Endometrial microvascular endothelial cells (primary cell): ENCODE measurements around the gene ZBTB45. TPM values are rescaled to one million over a fixed set of nuclear protein-coding genes. Genes with fewer than 3 reads are reported as not detected.
"Not testable (repeated sequence)": the region's sequence is repeated elsewhere in the genome, so short reads cannot be mapped to it uniquely, and the experiment has no call there.

ENCODE experiments used
- in situ Hi-C: cut with HindIII; loops from 2 replicates; pipeline ENCODE4 v1.10.0; 2017; ENCODE audit warnings: low sequenced_read_pairs, low pct_unique_long_range_greater_than_20kb; ENCODE audit errors: inconsistent ontology term
- total RNA-seq: library from RNA; depleted of rRNA; stranded (reverse); fragments of >200 nt; gene quantifications from one replicate; pipeline ENCODE4 v1.2.3, GENCODE V29; 2015; ENCODE audit errors: inconsistent ontology term

The ZBTB45 gene
- total RNA-seq, 1 donor from 2014 or later = 10.3 TPM

DNA sequence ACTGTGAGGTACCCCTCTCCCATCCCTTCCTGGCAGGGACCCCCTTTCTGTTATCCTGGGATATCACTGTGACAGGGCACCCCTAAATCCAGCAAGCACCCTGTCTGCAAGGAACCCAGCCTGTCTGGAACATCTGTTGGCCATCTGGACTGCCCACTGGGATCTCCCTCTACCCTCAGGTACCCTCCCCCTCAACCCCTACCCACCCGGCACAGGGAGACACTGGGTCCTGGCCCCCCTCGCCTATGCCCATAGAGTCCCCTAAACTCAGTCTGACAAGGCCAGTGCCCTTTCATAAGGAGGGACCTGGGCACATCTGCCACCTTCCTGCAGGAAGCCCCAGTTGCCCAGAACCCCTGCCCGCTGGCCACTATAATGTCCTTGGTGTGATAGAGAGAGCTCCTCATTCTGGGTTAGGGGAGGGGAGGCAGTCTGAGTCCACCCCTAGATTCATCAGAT, 5.0 kb downstream of the ZBTB45 start:
- in situ Hi-C loops = no loop called here

DNA sequence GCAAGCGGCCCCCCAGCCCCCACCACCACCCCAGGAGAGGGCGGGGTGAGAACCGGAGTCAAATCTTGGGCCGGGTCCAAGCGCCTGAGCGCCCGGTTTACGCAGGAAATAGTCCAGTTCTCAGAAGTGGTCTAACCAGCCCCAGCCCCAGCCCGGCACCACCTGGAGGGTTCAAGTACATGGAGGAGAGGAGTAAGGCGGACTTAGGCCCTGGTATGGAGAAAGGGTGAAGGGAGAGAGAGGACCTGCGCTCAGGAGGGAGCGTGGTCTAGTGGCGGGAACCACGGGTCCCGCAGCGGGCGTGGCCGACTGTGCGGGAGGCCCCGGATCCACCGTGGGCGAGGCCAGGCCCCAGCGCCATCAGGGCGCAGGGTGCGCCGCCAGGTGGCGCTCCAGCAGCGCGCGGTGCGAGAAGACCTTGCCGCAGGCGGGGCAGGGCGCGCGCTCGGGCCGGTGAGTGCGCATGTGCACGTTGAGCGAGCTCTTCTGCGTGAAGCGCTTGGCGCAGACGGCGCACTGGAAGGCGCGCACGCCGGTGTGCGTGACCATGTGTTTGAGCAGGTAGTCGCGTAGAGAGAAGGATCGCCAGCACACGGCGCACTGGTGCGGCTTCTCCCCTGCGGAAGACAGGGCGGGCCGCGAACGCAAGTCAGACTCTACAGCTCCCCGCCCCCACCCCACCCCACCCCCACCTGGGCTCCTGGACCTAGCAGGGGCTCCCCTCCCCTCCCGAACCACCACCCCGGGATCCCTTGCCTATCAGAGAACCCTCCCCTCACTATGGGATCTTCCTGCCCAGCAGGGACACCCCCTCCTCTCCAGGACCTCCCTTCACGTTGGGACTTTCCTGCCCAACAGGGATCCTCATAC, 5.7 kb downstream of the ZBTB45 start:
- in situ Hi-C loops = no loop called here

DNA sequence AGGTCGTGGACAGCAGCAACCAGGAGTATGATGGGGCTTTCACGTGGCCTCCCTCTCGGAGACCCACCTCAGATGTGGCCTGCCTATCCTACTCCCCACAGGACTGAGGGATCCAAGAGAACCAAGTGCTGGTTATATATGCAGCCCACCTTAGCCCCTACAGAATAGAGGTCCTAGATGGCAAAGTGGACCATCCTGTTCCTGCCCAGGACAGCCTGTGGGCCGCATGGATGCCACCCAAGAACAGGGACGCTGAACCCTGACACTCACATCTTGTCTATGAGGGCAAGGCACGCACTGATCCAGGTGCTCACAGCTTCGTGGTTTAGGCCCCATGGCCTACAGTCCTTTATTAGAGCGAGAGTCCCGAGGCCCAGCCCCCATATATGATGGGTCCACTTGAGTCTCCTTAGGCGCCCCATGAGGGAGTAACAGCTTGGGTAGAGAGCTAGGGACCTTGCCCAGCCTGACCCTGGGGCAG, 6.4 kb downstream of the ZBTB45 start:
- in situ Hi-C loops = no loop called here

DNA sequence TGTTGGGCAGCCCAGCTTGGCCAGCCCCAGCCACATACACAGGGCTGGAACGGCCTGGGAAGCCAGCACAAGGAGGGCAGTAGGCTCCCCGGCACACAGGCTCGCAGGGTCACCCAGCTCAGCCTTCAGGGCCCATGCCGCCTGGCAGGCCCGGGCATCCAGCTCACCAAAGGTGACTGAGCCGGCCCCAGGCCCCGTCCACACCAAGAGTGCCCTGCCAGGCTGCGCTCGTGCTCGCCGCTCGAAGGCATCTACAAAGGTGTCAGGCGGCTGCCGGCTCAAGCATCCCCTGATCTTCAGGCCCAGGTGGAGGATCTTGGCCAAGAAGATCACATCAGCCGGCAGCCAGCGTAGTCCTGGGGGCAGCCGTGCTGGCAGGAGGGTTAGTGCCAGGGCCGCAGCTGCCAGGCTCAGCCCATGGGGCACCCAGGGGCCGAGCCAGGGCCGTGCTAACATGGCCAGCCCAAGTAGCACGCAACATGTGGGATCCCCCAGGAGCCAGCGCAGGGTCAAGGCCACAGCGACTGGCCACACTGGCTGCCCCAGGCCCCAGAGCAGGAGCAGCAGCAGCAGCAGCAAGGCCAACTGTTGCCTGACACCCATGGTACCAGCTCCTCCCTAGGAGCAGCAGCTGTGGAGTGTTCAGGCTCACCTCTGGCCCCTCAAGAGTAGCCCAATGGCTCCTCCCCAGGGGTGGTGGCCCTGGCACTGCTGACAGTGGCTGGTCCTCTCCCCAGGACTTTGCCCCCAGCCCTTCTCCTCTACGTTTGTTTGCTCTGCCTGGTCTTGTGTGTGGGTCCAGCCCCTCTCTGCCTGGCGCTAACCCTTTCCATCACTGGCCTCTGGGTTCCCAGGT, 8.0 kb downstream of the ZBTB45 start, which contains the start of gene SLC27A5:
Gene SLC27A5, minus strand, starts transcription at position 640 of the 856 bp plus-strand sequence. Its CDS starts 37 bp downstream, at position 603.
- in situ Hi-C loops = no loop called here

DNA sequence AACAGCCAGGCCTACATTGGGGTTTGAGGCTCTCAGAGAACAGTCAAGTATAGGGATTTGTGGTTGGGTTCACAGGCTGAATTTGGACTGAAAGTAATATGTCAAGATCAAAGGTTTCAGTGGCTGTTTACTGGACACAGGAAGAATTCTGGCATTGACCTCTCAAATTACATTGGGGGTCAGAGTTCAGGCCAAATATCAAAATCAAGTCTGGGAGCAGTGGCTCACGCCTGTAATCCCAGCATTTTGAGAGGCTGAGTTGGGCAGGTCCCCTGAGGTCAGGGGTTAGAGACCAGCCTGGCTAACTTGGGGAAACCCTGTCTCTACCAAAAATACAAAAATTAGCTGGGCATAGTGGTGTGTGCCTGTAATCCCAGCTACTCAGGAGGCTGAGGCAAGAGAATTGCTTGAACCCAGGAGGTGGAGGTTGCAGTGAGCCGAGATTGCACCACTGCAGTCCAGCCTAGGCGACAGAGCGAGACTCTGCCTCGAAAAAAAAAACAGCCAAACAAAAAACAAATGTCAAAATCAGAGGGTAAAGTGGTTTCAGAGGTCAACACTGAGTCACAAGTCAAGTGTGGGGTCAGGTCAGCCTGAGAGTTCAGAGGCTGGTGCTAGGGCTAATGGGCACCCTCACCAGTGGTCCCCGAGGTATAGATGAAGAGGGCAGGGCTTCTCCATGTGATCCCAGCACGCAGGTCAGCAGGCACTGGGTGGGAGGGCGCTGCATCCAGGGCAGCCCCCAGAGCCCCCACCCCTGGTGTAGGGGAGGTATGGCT, 9.3 kb downstream of the ZBTB45 start:
- in situ Hi-C loops = no loop called here

DNA sequence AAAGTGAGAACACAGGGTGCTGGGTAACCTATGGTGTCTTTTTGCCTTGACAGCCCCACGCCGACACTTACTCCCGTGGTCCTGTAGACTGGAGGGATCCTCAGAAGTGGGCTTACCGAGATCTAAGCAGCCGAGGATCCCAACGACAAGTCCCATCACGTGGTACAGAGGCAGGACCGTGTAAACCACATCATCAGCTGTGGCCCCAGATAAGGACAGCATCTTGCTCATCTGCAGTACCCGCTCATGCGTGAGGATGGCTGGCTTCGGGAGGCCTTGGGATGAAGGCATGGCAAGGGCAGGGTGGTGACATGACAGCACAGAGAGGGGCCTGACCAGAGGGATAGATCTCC, 9.9 kb downstream of the ZBTB45 start:
- in situ Hi-C loops = no loop called here

DNA sequence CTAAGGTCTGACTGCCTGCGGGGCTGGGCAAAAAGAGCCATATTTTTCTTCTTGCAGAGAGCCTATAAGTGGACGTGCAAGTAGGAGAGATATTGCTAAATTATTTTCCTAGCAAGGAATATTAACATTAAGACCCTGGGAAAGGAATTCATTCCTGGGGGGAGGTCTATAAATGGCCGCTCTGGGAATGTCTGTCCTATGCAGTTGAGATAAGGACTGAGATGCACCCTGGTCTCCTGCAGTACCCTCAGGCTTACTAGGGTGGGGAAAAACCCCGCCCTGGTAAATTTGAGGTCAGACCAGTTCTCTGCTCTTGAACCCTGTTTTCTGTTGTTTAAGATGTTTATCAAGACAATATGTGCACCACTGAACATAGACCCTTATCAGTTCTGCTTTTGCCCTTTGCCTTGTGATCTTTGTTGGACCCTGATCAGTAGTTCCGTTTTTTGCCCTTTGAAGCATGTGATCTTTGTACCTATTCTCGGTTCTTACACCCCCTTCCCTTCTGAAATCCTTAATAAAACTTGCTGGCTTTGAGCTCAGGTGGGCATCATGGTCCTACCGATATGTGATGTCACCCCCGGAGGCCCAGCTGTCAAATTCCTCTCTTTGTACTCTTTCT, 11.9 kb downstream of the ZBTB45 start:
- in situ Hi-C loops = not testable (repeated sequence)

DNA sequence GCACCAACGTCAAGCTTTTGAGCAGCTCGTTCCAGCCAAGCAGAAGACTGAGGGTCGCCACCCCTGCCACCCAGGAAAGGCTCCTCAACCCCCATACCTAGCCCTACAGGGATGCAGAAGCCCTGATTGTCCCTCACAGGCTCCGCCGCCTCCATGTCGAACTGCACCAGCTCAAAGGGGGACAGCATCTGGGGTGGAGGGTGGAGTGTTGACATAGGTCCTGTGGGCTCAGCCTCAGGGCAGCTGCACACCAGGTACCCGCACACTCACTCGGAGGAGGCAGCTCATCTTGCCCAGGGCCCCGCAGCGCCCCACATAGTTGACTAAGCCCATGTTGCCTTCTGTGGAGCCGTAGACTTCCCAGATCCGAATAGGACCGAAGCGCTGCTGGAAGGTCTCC, 19.4 kb downstream of the ZBTB45 start:
- in situ Hi-C loops = no loop called here

DNA sequence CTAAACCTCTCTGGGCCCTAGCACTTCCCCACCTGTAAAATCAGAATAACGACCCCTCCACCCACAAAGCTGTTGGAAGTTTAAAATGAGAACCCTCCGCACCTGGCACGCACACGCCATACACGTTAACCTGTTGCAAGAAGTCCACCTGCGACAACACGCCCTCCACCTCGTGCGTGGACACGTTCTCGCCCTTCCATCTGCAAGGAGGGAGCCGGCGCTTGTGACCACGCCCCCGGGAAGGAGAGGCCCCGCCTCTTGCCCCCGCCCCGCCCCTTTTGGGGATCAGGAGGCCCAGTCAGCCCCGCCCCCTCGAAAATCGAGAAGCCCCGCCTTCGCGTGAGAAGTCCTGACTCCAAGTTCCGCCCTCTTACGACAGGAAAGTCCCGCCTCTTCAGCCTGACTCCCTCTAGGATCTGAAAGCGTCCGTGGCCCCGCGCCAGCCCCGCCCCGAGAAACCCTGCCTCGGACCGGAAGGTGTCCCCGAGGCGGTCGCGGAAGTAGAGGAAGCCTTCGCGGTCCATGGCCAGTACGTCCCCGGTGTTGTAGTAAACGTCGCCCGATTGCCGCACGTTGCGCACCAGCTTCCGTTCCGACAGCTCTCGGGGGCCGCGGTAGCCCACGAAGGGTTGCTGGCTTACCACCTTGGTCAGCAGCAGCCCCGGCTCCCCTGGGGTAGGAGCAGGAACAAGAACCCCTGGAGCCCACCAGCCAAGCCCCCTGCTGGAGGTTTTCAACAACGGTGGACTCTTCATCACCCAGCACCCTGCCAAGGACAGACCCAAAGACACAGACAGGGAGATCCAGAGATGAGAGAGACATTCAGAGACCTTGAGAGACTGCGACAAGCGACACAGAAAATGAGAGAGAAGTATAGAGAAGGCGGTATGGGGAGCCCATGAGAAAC, 20.3 kb downstream of the ZBTB45 start:
- in situ Hi-C loops = no loop called here

DNA sequence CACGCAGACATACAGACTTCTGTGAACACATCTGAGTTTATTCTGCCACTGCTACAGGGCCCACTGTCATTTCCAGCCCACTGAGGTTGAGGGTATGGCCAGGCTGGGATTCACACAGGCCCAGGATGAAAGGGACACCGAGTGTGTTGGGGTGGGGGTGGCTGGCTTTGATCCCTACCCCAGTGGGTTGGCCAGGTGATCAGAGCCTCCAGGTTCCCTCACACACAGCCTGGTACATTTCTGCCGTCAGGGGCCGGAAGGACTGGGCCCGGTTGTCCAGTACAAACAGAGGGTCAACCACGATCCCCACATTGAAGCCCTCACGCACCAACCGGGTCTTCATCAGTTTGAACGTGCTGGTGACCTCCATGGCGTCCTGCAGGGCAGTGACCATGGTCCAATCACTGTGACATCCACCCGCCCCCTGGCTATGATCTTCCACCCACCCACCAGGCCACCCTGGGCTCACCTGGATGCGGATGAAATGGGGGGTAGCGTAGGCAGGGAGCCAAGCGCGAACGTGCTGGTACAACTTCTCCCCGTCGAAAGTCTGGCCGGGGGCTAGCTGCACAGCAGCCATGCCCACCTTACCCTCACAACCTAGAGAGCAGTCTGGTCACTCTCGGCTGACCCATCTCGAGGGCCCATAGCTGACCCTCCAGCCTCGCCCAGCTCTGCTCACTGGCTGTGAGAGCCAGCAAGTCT, 21.1 kb downstream of the ZBTB45 start:
- in situ Hi-C loops = no loop called here

DNA sequence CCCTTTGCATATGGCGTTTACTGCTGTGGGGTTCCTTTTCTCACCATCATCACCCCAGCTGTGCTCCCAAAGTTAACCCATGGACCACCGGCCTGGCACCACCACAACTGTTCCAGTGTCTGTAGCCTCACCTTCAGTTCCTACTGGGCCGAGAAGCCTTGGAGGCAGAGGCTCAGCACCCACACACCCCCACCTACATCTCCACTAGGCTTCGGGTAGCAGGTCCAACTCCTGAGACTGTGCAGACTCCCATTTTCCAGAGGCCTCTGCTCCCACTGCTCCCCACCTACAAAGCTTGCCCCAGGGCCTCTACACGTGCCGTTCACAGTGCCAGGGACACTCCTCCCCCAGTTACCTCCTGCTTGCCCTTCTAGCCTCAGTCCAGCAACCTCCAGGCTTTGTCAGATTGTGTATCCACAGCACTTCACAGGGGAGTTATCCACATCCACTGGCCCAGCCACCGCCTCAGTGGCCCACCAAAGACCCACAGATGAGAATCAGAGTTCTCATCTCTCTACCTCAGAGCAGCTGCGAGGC, 21.9 kb downstream of the ZBTB45 start:
- in situ Hi-C loops = no loop called here

DNA sequence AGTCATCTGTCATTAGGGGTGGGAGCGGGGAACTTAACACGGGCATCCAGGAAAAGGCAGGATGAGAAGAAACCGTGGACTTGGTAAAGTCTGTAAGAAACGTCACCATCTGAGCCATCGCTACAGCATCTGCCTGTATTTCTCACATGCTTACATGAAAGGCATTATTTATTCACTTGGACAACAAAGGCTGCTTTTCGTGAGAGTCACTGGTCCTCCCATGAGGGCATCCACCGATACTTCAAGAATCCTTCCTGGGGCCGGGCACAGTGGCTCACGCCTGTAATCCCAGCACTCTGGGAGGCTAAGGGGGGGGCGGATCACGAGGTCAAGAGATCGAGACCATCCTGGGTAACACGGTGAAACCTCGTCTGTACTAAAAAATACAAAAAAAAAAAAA, 27.3 kb downstream of the ZBTB45 start:
- in situ Hi-C loops = no loop called here

DNA sequence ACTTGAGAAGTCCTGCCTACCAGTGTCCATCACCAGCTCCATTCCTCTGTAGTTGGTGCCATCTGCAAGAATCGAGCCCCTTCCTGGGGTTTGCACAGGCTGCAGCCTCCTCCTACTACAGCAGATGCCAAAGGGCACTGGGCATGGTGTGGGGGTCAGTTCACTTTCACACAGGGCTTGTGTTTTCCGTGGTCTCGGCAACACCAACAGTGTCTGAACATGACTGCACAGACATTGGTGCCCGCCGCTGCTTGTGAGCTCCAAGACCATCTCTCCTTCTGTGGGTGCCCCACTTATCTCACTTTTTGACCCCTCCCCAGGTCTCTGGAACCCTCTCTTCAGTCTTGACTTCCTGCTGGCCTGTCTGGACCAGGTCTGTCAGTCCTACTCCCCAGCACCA, 28.2 kb downstream of the ZBTB45 start:
- in situ Hi-C loops = no loop called here

DNA sequence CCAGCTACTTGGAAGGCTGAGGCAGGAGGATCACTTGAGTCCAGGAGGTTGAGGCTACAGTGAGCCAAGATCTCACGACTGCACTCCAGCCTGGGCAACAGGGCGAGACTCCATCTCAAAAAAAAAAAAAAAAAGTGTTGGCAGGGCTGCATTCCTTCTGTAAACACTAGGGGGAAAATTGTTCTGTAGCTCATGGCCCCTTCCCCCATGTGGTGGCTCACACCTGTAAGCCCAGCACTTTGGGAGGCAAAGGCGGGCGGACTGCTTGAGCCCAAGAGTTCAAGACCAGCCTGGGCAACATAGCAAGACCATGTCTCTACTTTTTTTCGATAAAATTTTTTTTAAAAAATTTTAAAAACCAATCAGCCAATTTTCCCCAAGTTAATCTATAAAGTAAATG, 35.3 kb downstream of the ZBTB45 start:
- in situ Hi-C loops = not testable (repeated sequence)

DNA sequence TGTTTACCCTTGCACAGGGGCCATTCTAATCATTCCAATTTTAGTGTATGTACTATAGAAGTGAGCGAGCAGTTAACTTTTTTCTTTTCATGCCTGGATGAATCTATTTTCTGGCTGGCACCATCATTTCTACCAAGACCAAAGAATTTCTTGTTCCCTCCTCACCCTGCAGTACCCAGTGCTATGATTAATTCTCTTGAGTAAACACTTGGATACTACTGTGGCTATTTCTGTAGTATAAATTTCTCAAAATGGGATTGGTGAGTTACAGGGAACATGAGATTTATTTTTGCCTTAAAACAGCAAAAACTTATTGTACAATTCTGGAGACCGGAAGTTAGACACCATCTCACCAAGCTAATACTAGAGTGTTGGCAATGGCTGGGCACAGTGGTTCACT, 35.8 kb downstream of the ZBTB45 start:
- in situ Hi-C loops = no loop called here

DNA sequence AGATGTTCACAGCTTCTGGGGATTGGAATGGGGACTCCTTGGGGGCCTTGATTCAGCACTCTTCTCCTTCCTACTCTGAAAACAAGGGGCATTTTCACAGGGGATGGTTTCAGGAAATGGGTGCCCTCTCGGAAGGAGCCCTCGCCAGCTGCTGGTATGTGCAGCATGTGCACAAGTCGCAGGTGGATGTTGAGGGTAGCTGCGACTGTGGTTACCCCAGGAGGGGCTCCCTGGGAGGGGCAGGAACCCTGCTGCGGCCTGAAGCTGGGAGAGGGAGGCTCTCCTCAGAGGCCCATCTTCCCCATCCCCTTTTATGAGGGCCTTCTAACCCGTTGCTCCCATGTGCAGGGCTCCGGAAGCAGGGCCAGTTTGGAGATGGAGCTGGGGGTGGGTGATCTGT, 37.2 kb downstream of the ZBTB45 start:
- in situ Hi-C loops = no loop called here

DNA sequence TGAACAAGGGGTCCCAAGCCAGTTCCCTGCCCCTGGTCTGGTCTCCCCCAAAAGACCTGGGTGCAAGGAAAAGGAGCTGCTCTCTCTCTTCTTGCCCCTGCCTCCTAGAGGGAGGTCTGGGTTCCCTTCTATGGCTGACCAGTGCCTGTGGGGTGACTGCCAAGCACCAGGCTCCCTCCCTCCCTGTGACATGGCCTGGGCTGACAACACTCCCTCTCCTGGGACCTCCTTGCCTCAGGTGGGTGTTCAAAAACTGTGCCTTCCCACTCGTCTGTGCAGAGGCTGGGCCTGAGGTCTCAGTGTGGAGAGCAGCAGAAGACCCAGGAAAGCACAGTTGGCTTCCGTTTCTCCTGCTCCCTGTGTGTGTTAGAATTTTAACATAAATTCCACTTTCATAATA, 38.8 kb downstream of the ZBTB45 start:
- in situ Hi-C loops = no loop called here
